T follicular helper cell (primary cell): Measurements from ENCODE around the gene B9D1.

Source experiments
- DNase-seq: peaks from one replicate; pipeline ENCODE4 v3.0.0-alpha.2; 2020; ENCODE audit warnings: low read depth

Gene B9D1

DNA sequence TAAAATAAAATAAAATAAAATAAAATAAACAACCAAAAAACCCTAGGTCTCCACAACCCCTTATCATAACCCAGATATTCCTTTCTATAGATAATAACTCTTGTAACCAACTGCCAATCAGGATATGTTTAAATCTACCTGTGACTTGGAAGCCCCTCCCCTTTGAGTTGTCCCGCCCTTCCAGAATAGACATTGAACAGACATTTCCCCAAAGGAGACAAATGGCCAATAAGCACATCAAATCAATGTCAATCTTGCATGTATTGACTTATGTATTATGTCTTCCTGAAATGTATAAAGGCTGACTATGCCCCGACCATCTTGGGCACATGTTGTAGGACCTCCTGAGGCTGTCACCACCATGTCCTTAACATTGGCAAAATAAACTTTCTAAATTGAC is 14.3 kb upstream of the B9D1 start:
- DNase-seq = no peak

DNA sequence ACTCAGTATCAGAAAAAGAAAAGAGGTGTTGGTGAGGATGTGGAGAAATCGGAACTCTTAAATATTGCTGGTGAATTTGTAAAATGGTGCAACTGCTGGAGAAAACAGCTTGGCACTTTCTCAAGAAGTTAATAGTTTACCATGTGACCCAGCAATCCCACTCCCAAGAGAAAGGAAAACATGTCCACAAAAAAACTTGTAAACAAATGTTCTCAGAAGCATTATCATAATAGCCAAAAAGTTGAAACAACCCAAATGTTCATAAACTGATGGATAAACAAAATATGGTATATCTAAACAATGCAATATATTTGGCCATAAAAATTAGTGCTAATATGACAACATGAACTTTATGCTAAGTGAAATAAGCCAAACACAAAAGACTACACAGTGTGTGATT is 13.2 kb upstream of the B9D1 start:
- no peak for DNase-seq

DNA sequence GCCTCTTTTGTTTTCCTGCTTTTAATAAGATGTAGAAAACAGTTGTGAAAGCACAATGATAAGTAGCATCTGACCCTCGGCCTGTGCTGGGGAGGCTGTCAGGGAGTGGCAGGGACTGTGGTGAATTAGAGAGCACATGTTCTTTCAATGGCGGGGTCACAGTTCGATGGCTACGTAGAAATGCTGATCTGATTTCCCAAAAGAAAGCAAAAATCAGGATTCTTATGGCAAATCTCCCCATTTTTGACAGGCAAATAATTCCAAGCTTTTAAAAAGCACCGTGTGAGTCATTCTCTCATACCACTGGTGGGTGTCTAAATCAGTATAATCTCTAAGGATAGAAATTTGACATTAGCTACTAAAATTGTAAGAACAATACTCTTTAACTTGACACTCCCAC is 11.6 kb upstream of the B9D1 start:
- no peak for DNase-seq

DNA sequence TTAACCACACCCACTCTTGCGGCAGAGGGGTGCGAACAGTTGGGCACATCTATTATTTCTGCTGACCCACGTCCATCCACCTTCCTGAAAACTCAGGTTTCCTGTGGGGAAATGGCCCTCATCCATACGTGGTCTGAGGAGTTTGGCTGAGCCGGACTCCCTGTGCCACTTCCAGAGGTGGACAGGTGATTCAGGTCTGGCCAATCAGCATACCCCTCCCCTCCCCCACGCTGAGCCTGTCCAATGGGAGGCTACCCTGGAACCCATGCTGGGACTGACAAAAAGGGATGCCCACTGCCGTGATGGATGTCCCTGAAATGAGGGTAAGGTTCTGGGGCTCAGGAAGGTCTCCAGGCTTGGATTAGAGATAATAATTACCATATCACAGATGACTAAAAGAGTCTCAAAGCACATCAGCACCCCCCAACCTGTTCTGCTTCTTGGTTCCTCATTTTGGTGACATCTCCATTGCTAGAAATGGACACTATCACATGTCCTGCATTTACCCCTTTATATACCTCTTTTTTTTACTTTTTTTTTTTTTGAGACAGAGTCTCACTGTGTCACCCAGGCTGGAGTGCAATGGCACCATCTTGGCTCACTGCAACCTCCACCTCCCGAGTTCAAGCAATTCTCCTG is 10.5 kb upstream of the B9D1 start:
- DNase-seq = no peak

DNA sequence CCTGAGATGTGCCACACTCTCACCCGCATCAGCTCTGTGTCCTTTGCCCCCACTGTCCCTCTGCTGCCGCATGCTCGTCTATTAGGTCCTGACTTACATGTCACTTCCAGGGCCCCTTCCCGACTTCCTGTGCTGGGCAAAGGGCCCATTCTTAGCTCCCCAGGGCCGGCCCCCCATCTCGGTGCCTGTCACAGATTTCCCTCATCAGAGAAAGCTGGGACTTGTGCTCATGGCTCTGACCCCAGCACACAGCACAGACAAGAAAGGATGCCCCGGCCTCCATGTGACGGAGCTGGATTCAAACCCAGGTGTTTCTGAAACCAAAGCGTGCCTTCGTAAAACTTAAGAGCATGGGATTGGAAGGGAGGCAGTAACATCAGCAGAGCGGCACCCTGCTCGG is 9.9 kb upstream of the B9D1 start:
- no peak for DNase-seq

DNA sequence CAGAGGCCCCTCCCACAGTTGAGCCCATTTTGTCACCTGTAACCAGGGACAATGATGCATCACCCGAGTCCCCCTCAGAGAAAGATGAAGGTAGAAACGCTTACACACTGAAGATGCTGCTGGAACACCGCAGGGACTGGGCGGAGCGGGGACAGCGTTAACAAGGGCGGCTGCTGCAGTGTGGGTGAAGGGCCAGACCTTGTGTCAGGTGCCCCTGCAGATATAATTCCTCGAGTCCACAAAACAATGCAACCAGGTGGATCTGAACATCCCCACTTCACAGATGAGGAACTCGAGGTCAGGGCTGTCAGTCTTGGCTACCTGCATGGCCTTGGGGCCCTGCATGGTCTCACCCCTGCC is 9.5 kb upstream of the B9D1 start:
- DNase-seq = no peak

DNA sequence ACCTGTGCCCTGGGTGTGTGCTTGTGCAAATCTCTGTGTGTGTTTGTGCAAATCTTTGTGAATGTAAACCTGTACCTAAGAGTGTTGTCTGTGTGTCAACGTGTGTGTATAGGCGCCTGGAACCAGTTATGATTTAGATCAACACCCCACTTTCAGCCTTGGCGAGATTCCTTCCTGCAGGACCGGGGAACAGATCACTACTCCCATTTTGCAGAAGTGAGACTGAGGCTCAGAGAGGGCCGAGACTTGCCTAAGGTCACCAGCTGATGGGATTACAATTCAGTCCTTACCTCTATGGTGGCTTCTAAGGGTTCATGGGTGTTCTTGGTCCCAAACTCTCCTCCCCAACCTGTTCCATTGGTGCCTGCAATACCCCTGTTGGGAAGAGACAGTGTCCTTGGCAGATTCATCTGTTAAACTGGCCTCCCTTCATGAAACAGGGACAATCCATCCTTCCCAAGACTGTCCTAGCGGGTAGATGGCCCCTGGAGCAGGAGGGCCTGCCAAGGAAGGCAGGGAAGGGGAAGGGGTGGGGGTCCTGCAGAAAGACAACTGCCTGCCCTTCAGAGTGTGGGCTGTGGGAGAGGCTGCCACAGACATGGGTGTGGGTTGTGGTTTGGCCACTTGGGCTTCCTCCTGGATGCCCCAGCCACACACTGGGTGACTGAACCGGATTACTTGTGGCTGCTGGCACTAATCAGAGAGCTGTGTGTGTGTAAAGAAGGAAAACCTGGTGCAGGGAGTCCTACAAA is 8.9 kb upstream of the B9D1 start:
- no peak for DNase-seq

DNA sequence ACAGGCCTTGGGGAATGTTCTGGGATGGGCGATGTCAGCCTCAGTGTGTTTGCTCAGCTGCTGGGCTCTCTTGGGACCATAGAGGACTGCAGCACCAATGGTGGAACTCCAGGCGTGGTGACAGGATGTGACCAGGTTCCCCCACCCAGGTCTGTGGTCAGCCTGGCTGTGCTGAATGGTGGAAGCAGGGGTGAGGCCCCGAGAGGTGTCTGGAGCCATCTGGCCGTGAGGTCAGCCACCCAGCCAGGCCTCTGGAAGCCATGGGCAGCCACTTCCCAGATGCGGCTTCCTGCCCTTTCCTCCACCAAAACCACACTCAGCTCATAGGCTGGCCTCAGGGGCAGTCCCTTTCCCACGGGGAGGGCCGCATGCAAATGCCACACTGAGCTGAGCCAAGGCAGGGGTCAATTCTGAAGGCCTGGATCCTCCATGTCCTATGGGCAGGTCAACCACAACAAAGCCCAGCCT is 8.0 kb upstream of the B9D1 start:
- DNase-seq = no peak

DNA sequence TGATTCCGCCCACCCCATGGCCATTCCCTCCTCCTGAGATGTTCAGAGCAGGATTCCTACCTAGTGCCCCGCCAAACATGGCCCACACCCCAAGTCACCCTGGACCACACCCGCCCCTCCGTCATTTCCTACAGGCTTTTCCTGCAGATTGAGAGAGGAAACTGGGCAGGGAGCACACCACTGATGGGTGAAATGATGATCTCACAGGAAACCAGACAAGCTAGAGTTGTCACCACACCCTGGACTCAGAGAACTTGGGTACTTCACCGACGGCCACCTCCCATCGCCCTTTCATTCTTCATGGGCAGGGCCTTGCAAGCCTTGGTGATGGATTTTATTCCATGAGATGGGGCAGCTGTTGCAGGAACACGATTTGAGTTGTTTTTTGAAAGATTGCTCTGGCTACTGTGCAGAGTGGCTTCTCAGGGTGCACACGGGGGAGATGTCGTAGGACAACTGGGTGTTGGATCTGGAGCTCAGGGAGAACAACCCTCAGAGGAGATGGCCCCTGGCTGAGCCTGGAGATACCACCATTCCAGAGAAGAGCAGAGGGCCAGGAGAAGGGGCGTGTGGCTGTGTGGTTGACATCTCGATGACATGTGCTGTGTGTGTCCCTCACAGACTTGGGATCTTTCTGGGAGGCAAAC is 7.4 kb upstream of the B9D1 start:
- no peak for DNase-seq

DNA sequence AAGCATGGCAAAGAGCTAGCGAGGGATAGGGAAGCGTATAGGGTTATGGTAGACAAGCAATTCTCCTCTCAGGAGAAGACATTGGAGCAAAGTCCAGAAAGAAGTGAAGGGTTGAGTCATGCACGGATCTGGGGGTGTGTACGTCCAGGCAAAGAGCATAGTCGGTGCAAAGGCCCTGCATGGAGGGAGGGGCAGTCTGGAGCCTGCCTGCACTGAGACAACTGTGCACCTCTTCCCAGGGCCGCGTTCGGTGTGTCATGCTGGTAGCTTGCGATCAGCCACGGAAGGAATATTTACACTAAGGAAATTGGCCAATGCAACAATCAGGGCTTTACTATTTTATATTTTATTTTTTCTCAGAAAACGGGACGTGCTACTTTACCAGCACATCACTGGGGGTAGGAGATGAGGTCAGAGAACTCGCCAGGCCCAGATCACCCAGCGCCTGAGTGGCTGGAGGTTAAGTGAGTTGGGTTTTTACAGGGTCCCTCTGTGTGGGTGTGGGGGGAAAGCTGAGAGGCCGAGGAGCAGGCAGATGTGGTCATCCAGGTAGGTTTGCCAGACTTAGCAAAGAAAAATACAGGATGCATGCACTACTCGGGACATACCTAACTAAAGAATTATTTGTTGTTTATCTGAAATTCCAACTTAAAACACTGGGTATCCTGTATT is 6.7 kb upstream of the B9D1 start:
- no peak for DNase-seq

DNA sequence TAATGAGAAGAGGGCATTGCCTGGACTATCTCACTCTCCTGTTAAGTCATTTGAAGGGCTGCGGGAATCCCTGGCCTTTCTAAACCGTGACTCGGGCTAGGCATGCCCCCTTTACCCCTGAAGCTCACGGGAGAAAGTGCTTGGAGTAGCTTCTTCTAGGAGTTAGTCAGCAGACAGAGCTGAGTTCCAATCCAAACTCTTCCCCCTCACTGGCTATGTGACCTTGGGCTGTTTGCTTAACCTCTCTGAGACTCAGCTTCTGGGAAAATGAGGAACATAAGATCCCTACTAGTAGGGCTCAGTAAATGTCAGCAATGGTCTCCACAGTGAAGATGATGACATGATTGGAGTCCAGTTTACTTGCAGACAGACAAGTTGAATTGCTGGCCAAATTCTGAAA is 5.7 kb upstream of the B9D1 start:
- DNase-seq = no peak

DNA sequence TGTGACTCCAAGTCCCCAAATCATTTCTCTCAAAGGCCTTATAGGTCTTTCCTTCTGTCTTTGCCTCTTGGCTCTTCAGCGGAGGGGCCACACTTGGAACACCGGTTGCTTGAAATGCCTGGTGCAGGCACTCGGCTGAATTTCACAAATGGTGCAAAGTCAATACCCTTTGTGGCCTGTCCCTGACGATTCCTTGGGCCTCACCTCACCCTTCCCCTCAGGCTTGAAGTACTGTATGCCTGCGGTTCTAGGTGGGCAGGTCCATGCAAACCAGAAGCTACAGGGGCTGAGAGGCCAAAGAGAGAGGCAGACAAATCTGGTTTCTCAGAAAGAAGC is 4.1 kb upstream of the B9D1 start:
- DNase-seq = no peak

DNA sequence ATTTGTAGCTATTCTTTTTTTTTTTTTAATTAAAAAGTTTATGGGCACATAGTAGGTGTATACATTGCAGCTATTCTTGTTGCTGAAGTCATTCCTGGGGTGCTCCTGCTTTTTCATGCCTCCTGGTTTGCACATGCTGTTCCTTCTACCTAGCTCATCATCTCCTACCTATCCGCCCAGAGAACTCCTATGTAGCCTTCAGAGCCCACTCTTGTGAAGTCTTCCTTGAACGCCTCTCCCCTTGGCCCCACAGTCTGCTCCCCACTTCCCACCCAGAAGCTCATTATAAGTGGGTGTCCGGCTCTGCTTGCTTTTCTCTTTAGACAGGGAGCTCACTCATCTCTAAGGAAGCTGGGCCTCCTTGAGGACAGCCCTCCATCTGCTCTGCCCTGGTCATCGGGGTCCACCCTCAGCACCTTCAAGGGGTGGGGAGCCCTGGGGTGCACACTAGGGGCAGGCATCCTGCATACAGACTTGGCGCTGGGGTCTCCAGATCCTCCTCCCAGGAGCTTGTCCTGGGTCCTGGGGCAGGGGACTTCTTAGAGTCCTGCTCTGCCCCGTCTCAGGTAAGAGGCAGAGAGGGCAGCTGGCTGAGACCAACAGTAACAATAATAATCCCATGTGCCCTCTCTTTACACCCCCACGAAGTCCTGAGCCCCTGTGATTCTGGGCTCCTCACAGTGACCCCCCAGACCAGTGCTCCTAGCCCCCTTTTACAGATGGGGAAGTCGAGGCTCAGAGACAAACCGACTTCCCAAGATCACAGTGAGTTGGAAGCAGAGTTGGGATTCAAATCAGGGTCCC is 3.5 kb upstream of the B9D1 start:
- no peak for DNase-seq

DNA sequence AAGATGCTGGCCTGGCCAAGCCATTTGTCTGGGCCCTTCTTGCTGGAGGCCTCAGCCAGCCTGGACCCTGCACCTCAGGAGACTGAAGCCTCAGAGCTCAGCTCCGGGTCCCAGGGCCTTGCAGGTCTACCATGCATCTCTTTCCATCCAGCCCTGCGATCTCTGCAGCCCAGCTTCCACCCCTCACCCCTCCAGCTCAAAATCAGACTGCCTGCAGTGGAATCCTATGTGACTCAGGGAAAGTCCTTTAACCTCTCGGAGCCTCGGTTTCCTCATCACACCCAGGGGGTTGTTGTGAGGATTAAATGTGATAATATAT is 2.9 kb upstream of the B9D1 start:
- no peak for DNase-seq

DNA sequence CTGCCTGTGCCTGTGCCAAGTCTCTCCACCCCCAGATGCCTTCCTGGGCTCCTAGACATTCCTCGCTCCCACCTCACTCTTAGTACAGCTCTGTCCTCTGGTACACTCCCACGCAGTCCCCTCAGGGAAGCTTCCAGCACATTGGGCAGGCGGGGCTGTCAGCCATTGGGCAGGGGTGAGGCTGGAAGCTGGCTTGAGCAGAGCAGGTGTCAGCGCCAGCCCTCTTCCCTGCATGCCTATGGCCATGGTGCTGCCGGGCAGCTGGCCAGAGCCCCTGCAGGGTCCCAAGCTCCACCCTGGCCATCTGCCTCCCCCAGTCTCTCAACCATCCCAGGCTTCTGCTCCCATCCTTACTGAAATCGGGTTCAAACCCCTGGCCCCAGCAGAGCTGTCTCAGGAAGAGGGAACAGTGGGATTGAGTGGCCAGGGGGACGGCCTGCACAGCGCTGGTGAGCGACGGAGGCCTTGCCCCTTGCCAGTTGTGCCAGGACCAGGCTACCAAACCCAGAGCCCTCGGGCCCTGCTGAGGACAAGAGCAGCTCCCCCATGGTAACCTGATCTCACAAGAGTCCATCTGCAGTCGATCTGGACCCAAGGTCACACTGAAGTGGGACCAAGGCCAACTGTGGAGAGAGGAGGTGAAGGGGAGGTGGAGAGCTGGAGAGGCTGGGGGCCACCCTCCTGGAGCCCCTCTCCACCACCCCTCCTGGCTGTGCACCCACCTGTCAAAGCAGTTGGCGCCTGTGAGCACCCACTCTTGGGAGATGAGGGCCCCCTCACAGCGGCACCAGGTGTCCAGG is 2.4 kb upstream of the B9D1 start:
- DNase-seq = no peak

DNA sequence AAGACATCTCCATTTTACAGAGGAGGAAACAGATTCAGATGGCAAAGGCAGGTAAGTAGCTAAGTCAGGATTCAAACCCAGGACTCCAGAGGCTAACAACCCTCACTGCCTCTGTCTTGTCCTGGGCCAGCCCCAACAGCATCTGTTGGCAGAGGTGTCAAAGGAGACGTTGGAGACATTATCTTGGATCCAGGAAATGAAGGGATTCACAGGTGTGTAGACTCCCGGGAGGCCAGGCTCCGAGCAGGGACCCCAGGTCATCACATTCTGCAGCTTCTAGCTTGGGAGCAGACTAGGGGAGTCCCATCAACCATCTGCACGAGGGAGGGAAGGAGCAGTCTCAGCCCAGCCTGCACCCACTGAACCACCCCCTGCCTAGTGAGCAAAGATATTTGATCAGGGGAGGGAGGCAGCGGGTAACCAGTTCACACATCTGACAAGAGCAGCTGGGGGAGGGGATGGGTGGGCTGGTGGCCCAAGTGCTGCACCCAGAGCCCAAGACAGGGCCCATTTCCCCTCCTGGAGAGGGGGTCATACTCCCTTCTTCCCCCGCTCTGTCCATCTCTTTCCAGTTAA is 1.0 kb upstream of the B9D1 start:
- no peak for DNase-seq

DNA sequence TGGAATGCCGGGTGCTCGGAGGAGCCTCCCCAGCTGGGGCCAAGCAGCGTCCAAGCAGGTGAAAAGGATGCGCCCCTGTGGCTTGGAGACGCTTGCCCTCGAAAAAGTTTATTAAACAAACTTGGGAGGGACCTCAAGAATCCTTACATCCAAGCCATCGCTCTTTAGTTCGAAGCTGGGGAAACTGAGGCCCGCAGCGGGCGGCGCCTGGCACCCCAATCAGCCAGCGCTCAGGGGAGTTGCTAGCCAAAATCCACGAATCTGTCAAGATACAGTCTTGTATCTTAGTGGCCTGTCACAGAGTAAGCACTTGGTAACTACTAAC is 553 bp upstream of the B9D1 start:
- no peak for DNase-seq

DNA sequence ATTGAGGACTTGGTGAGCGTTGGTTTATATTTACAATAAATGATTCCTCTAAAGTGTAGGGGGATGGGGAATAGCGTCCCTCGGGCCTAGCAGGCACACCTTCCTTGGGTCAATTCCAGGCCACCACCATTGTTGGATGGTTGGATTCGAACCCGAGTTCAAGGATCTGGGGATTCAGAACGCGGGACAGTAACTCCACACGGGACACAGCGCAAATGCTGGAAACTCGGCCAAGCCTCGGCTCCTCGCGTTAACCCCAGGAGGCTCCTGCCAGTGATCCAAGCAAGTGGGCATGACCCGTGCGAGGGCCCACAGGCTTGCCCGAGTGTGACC is 613 bp downstream of the B9D1 start:
- DNase-seq = no peak

DNA sequence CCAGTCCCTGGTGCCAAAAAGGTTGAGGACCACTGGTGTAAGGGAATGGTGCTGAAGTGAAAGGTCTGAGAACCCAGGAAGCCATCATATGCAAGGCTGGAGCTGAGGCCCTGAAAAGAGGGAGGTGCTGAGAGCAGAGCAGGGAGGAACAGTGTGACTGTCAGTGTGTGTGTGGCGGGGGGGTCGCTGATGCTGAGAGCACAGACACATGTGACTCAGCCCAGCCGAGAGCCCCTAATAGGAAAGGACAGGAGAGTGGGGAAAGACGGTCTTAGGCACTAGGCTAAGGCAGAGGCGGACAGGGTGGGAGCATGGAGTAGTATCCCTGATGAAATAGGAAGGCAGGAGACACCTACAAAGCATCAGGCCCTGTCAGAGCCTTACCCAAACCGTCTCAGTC is 1.2 kb downstream of the B9D1 start:
- DNase-seq = no peak

DNA sequence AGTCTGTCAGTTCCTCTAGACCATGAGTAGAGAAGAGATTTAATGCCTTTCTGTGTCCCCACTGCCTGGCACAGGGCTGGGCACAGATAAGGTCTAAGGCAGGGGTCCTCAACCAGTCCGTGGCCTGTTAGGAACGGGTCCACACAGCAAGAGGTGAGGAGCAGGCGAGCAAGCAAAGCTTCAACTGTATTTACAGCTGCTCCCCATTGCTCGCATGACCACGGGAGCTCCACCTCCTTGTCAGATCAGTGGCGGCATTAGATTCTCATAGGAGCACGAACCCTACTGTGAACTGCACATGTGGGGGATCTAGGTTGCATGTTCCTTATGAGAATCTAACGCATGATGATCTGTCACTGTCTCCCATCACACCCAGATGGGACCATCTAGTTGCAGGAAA is 1.8 kb downstream of the B9D1 start:
- DNase-seq = no peak

DNA sequence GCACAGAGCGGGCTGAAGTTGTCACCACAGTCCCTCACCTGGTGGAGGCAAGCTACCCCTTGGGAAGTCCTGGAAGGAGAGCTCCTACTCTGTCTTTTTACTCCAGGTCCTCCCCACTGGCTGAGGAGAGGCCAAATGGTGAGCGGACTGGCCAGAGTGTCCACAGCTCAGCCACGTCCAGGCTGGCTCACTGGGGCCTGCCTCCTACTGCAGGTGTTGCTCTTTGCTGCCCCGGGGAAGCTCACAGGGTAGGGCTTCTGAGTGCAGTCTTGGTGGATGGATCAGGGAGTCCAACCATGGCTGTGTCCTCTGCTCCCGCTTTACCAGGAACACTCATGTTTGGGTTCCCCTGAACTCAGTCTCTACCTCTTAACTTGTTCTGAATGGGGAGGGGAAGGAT is 2.7 kb downstream of the B9D1 start:
- DNase-seq = no peak

DNA sequence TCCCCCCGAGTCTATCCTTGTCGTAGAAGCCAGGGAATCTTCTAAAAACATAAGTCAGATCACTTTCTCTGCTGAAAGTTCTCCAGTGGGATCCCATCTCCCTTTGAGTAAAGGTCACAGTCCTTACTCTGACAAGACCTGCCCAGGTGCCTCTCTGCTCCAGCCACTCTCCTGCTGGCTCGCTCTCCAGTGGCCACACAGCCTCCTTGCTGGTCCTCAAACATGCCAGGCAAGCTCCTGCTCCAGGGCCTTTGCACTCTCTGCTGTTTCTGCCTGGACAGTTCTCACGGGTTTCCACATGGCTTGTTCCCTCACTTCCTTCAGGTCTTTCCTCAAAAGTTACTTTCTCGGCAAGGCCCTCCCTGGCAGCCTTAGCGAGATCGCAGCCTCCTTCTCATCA is 3.4 kb downstream of the B9D1 start:
- no peak for DNase-seq
